K562 (cell line): ENCODE results near the gene OR52I1. TPM values are rescaled to one million over a fixed set of nuclear protein-coding genes. Genes with fewer than 3 reads are reported as not detected.

ENCODE experiments used
- ATF6 ChIP-seq: sonication (generic); formaldehyde crosslinking; IDR thresholded peaks from 2 replicates; pipeline ENCODE4 v1.4.0; 2020; ENCODE audit warnings: mild to moderate bottlenecking, missing genetic modification reagents
- EHMT2 ChIP-seq: fragments of 450-650 bp; IDR thresholded peaks from 2 replicates; pipeline ENCODE4 v1.6.1; 2018; ENCODE audit warnings: antibody characterized with exemption
- FIP1L1 ChIP-seq: fragments of 200-400 bp; formaldehyde crosslinking; IDR thresholded peaks from 2 replicates; pipeline ENCODE4 v1.6.1; 2018; ENCODE audit warnings: mild to moderate bottlenecking, low read depth, low read length; ENCODE audit not compliant: poor library complexity, severe bottlenecking
- FOS ChIP-seq: IDR thresholded peaks from 3 replicates; pipeline ENCODE4 v1.6.1; 2011; ENCODE audit not compliant: insufficient read length; ENCODE audit errors: extremely low read depth
- FOXO4 ChIP-seq: fragments of 450-650 bp; formaldehyde crosslinking; IDR thresholded peaks from 2 replicates; pipeline ENCODE4 v1.4.0; 2020; ENCODE audit warnings: mild to moderate bottlenecking, moderate library complexity
- ILF3 ChIP-seq: fragments of 450-650 bp; IDR thresholded peaks from 2 replicates; pipeline ENCODE4 v1.6.1; 2018; ENCODE audit warnings: antibody characterized with exemption, mild to moderate bottlenecking, moderate library complexity, borderline replicate concordance
- MBD1 ChIP-seq: fragments of 250-450 bp; sonication (Bioruptor Pico); IDR thresholded peaks from 2 replicates; pipeline ENCODE4 v1.8.0; 2022; ENCODE audit warnings: inconsistent platforms
- MNT ChIP-seq, 2 experiments: fragments of 450-650 bp; conservative IDR thresholded peaks; 2 replicates each; pipeline ENCODE4 v1.6.1; 2017; ENCODE audit warnings: mild to moderate bottlenecking in 2 of 2, moderate library complexity in 2 of 2
- NELFE ChIP-seq: IDR thresholded peaks from 2 replicates; pipeline ENCODE4 v1.6.1; 2011; ENCODE audit warnings: mild to moderate bottlenecking; ENCODE audit not compliant: insufficient read depth, insufficient read length
- NFATC3 ChIP-seq: fragments of 450-650 bp; IDR thresholded peaks from 2 replicates; pipeline ENCODE4 v1.6.1; 2017; ENCODE audit warnings: mild to moderate bottlenecking
- RBBP5 ChIP-seq: fragments of 200-600 bp; sonication (generic); IDR thresholded peaks from 2 replicates; pipeline ENCODE4 v1.6.1; 2012; ENCODE audit warnings: borderline replicate concordance, mild to moderate bottlenecking, low read length, control low read depth, inconsistent platforms; ENCODE audit not compliant: insufficient read depth, poor library complexity, severe bottlenecking
- RUNX1 ChIP-seq: sonication (generic); IDR thresholded peaks from 2 replicates; pipeline ENCODE4 v1.6.1; 2016; ENCODE audit warnings: antibody characterized with exemption, low read depth
- SMAD1 ChIP-seq: fragments of 150-350 bp; IDR thresholded peaks from 2 replicates; pipeline ENCODE4 v1.6.1; 2014; ENCODE audit warnings: low read length, low read depth; ENCODE audit not compliant: partially characterized antibody
- ZFP30 ChIP-seq: fragments of 250-450 bp; sonication (Bioruptor Pico); IDR thresholded peaks from 2 replicates; pipeline ENCODE4 v1.8.0; 2022; ENCODE audit warnings: moderate library complexity, mild to moderate bottlenecking, inconsistent platforms, borderline replicate concordance
- ZNF175 ChIP-seq: fragments of 200-800 bp; sonication (Bioruptor generic); IDR thresholded peaks from 2 replicates; pipeline ENCODE4 v1.6.1; 2016; ENCODE audit warnings: low read depth, mild to moderate bottlenecking, missing genetic modification characterization, missing compliant biosample characterization
- ZNF277 ChIP-seq: fragments of 250-450 bp; sonication (Bioruptor Pico); IDR thresholded peaks from 2 replicates; pipeline ENCODE4 v1.8.0; 2022; ENCODE audit warnings: inconsistent platforms, mild to moderate bottlenecking, moderate library complexity, borderline replicate concordance
- ZNF644 ChIP-seq: fragments of 200-800 bp; sonication (Bioruptor generic); IDR thresholded peaks from 2 replicates; pipeline ENCODE4 v1.6.1; 2016; ENCODE audit warnings: low read depth, missing genetic modification characterization, missing compliant biosample characterization
- polyA plus RNA-seq, 8 experiments: library from polyadenylated mRNA; depleted of rRNA in 4 of 8; stranded (reverse) in 5 of 8; unstranded in 3 of 8; fragments of >200 nt; fragmentation: Nextera tagmentation in 2 of 8; fragmentation: Illumina TruSeq in 1 of 8; extraction: Ambion mirVana in 2 of 8; extraction: Trizol in 1 of 8; gene quantifications; 2 replicates each; pipeline versions ENCODE4 v1.2.1 to v1.2.3, GENCODE V29; 2011 to 2014; ENCODE audit warnings: inconsistent platforms in 1 of 8, missing spikeins in 1 of 8
- total RNA-seq, 7 experiments: library from RNA; depleted of rRNA in 6 of 7; stranded (reverse); fragments of >200 nt in 6 of 7; fragmentation: Illumina TruSeq in 2 of 7; extraction: Trizol in 2 of 7; gene quantifications; 2 replicates each; pipeline versions ENCODE4 v1.2.1 to v1.2.3, GENCODE V29; 2011 to 2021; ENCODE audit warnings: low replicate concordance in 1 of 7

Gene OR52I1
- total and polyA plus RNA-seq, 9 of the 15 experiments (the other 6 are each of a cell fraction or from before 2014, with no cell fraction given) = not detected

- no peak for TF ChIP-seq ILF3
- no peak for TF ChIP-seq MBD1 (CRISPR knock-in tag)
- TF ChIP-seq ZNF277 (CRISPR knock-in tag) = no peak
- TF ChIP-seq NFATC3 = no peak
- TF ChIP-seq FIP1L1 = no peak
- TF ChIP-seq ZNF644 = peak; percentile 64; the same call in 1 of the 2 replicates
- no peak for TF ChIP-seq RBBP5
- peak; percentile 91 for TF ChIP-seq EHMT2
- peak in 1 of 2 experiments; percentile 46; a peak in 1 of 4 replicates for TF ChIP-seq MNT (conservative IDR thresholded peaks at IDR 0.05)
- TF ChIP-seq FOXO4 (CRISPR knock-in tag) = no peak
- peak; percentile 80; the same call in 1 of the 2 replicates for TF ChIP-seq ATF6 (CRISPR knock-in tag)
- peak; percentile 93 for TF ChIP-seq FOS
- TF ChIP-seq RUNX1 = no peak
- TF ChIP-seq SMAD1 = peak; percentile 35
- TF ChIP-seq ZNF175 (CRISPR knock-in tag) = 0 out of 2 replicates have a peak, but pooled peaks have one; percentile 23
- TF ChIP-seq ZFP30 (CRISPR knock-in tag) = no peak
- TF ChIP-seq NELFE = no peak
Observed at GRCh38 chr11:4607781-4608666, 14.2 kb downstream of the OR52I1 start, which contains the start of gene TRIM68 (continued).
